ENCODE measurements around the gene DKK1.

- TF ChIP-seq SP1 (CRISPR knock-in tag; conservative IDR thresholded peaks at IDR 0.05) = no peak
- TF ChIP-seq ZNF232 (CRISPR knock-in tag; IDR thresholded peaks at IDR 0.05) = no peak
- no peak for TF ChIP-seq ELF4 (CRISPR knock-in tag; IDR thresholded peaks at IDR 0.05; ENCODE audit: low read depth)
- TF ChIP-seq CTCF (IDR thresholded peaks at IDR 0.05) = no peak
- no peak for TF ChIP-seq FOXK1 (CRISPR knock-in tag; IDR thresholded peaks at IDR 0.05)
Measured at GRCh38 chr10:52316500-52316899, 2.4 kb downstream of the DKK1 start.

All from WTC11 (cell line).